ENCODE results near the gene MRTFA. TPM values are rescaled to one million over a fixed set of nuclear protein-coding genes. Genes with fewer than 3 reads are reported as not detected.
"Not testable (repeated sequence)": the region's sequence is repeated elsewhere in the genome, so short reads cannot be mapped to it uniquely, and the experiment has no call there.

MRTFA gene
- total RNA-seq, 2 donors from 2014 or later: 71.8 to 129 TPM

GRCh38 chr22:40659166-40659565 lies 22.6 kb upstream of the MRTFA start:
- Histone ChIP-seq H3K4me1 (ENCODE audit: control insufficient read depth in 1 of 2, low read depth in 2 of 2) (peaks cover 0 to 12% of the 10 kb centered on the region in 2 donors), H3K27me3 (replicated peaks; ENCODE audit: insufficient read depth) (no peaks in the 10 kb centered on the region)

GRCh38 chr22:40656651-40657050 lies 20.1 kb upstream of the MRTFA start:
- DNase-seq (ENCODE audit: low spot score); H3K9me3 ChIP-seq; H3K27me3 ChIP-seq (replicated peaks; ENCODE audit: insufficient read depth); H3K4me3 ChIP-seq; H3K36me3 ChIP-seq; H3K27ac ChIP-seq; ATAC-seq (ENCODE audit: insufficient number of reproducible peaks, low FRiP score, low read depth): not testable (repeated sequence)
- peaks cover 5 to 32% of the 10 kb centered on the region in 2 donors for H3K4me1 ChIP-seq (ENCODE audit: control insufficient read depth in 1 of 2, low read depth in 2 of 2)

More at GRCh38 chr22:40659166-40659565, 22.6 kb upstream of the MRTFA start:
- no peak for TF ChIP-seq CTCF (IDR thresholded peaks at IDR 0.05)
- Histone ChIP-seq H3K27ac (no peak overlapping the region), H3K36me3 (no peaks in the 10 kb centered on the region), H3K9me3 (no peaks in the 10 kb centered on the region), H3K4me3 (no peak overlapping the region)
- ATAC-seq (ENCODE audit: insufficient number of reproducible peaks, low FRiP score, low read depth): no peak
- no peak for DNase-seq (ENCODE audit: low spot score)

DNA sequence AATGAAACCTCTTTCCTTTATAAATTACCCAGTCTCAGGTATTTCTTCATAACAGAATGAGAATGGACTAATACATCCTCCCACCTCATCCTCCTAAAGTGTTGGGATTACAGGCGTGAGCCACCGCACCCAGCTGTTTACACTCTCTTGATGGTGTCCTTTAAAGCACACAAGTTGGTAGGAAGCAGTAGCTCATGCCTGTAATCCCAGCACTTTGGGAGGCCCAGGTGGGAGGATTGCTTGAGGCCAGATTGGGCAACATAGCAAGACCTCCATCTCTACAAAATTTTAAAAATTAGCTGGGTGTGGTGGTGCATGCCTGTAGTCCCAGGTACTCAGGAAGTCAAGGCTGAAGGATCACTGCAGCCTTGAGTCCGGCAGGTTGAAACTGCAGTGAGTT lies 19.4 kb upstream of the MRTFA start:
- not testable (repeated sequence) for H3K27ac ChIP-seq; ATAC-seq (ENCODE audit: insufficient number of reproducible peaks, low FRiP score, low read depth); H3K9me3 ChIP-seq; H3K27me3 ChIP-seq (replicated peaks; ENCODE audit: insufficient read depth); DNase-seq (ENCODE audit: low spot score); H3K4me3 ChIP-seq; H3K36me3 ChIP-seq
- H3K4me1 ChIP-seq (ENCODE audit: control insufficient read depth in 1 of 2, low read depth in 2 of 2): peaks cover 5 to 37% of the 10 kb centered on the region in 2 donors

DNA sequence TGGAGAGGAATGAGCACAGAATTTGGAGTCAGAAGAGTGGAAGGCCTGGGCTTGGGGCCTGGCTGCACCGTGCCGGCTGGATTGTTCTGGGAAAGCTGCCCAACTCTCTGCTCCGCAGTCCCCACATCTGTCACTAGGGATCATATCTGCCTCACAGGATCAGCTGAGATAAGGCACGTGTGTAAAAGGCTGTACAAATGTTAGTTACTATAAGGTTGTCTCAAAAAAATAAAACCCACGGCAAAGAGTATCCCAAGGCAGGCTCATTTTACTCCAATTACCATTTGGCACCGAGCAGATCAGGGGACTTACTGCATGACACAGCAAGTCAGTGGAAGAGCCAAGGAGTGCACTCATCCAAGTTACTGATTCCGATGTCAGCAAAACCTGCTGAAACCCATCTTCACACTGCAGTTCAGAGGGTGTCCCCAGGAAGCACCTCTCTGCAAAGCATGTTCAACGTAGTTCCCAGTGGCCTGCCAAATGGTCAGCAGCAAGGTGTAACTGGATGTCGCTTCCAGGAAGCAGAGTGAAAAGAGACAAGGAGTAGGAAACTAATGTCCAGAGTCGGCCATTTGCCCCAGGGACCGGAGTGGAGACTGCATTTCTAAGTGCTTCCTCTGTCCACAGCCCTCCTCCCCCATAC lies 18.1 kb upstream of the MRTFA start:
- Histone ChIP-seq H3K9me3 (no peaks in the 10 kb centered on the region), H3K4me3 (no peak overlapping the region), H3K36me3 (no peaks in the 10 kb centered on the region), H3K27me3 (replicated peaks; ENCODE audit: insufficient read depth) (no peaks in the 10 kb centered on the region), H3K4me1 (ENCODE audit: control insufficient read depth in 1 of 2, low read depth in 2 of 2) (peaks cover 5 to 38% of the 10 kb centered on the region in 2 donors), H3K27ac (peak overlapping the region; percentile 41 to 97)
- DNase-seq (ENCODE audit: low spot score): no peak
- TF ChIP-seq CTCF (IDR thresholded peaks at IDR 0.05): peak; percentile 38
- peak; percentile 35 for ATAC-seq (ENCODE audit: insufficient number of reproducible peaks, low FRiP score, low read depth)

DNA sequence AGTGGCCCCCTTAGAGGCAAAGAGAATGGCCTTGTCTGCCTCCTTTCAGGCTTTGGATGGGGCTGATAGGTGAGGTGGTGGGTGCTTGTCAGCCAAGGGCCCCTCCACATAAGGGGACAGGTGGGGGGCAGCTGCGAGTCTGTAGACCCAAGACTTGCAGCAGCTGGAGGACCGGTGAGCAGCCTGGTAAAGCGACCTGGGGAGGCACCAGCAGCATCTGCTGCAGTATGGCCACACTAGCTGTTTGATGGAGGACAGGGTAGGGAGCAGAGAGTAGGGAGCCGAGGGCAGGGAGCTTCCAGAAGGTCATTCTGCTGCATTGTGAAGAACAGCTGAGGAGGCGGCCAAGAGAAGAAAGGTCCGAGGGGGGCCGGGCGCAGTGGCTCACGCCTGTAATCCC lies 16.8 kb upstream of the MRTFA start:
- DNase-seq (ENCODE audit: low spot score) (no peak), ATAC-seq (ENCODE audit: insufficient number of reproducible peaks, low FRiP score, low read depth) (no peak)
- Histone ChIP-seq H3K27ac (peak overlapping the region; percentile 93 to 97), H3K27me3 (replicated peaks; ENCODE audit: insufficient read depth) (no peaks in the 10 kb centered on the region), H3K4me3 (no peak overlapping the region), H3K4me1 (ENCODE audit: control insufficient read depth in 1 of 2, low read depth in 2 of 2) (peaks cover 5 to 38% of the 10 kb centered on the region in 2 donors), H3K9me3 (no peaks in the 10 kb centered on the region), H3K36me3 (no peaks in the 10 kb centered on the region)
- no peak for TF ChIP-seq CTCF (IDR thresholded peaks at IDR 0.05)

- H3K27ac ChIP-seq: peak overlapping the region; percentile 93 to 97
- H3K9me3 ChIP-seq: no peaks in the 10 kb centered on the region
- no peak for TF ChIP-seq CTCF (IDR thresholded peaks at IDR 0.05)
- H3K27me3 ChIP-seq (replicated peaks; ENCODE audit: insufficient read depth): no peaks in the 10 kb centered on the region
- H3K4me1 ChIP-seq (ENCODE audit: control insufficient read depth in 1 of 2, low read depth in 2 of 2): peaks cover 5 to 38% of the 10 kb centered on the region in 2 donors
- peak; percentile 92 for ATAC-seq (ENCODE audit: insufficient number of reproducible peaks, low FRiP score, low read depth)
- H3K4me3 ChIP-seq: peak overlapping the region; percentile 80
- DNase-seq (ENCODE audit: low spot score): peak; percentile 97
- no peaks in the 10 kb centered on the region for H3K36me3 ChIP-seq
Observed at GRCh38 chr22:40651563-40652501, 15.3 kb upstream of the MRTFA start.

Measured in thoracic aorta (tissue), 2 donors.